GM12874 (cell line): ENCODE data around the gene PLLP.

Experiments
- CTCF ChIP-seq: IDR thresholded peaks from 2 replicates; pipeline ENCODE4 v1.5.1; 2011; ENCODE audit warnings: low read depth, mild to moderate bottlenecking, control low read depth, low read length, moderate library complexity; ENCODE audit not compliant: insufficient read depth

PLLP gene

GRCh38 chr16:57225978-57226377, 58.5 kb downstream of the PLLP start:
- TF ChIP-seq CTCF, result no peak

- no peak for TF ChIP-seq CTCF
Measured at GRCh38 chr16:57224651-57225335, 59.7 kb downstream of the PLLP start.

- no peak for TF ChIP-seq CTCF
Measured at GRCh38 chr16:57223057-57223456, 61.4 kb downstream of the PLLP start.

- no peak for TF ChIP-seq CTCF
Measured at GRCh38 chr16:57216968-57217367, 67.5 kb downstream of the PLLP start.

GRCh38 chr16:57213462-57213861, 71.0 kb downstream of the PLLP start:
- TF ChIP-seq CTCF, result no peak

- TF ChIP-seq CTCF, result no peak
Measured at GRCh38 chr16:57209780-57210179, 74.7 kb downstream of the PLLP start.

- TF ChIP-seq CTCF, result no peak
Measured at GRCh38 chr16:57208926-57209325, 75.5 kb downstream of the PLLP start.
